CD1c-positive myeloid dendritic cell (primary cell): Measurements from ENCODE around the gene GNPDA1.

Experiments used
- DNase-seq: peaks from one replicate; pipeline ENCODE4 v3.0.0-alpha.2; 2016; ENCODE audit errors: extremely low spot score

GNPDA1 gene

GRCh38 chr5:141994511-141995136 lies 18.2 kb downstream of the GNPDA1 start:
- DNase-seq = no peak

- peak; percentile 81 for DNase-seq
These were observed 20.4 kb downstream of the GNPDA1 start for GRCh38 chr5:141992349-141992963.

- DNase-seq = no peak
These were observed 23.1 kb downstream of the GNPDA1 start for GRCh38 chr5:141989720-141990119.

- no peak for DNase-seq
These were observed 26.8 kb downstream of the GNPDA1 start for GRCh38 chr5:141986072-141986471.

- DNase-seq = no peak
These were observed 30.2 kb downstream of the GNPDA1 start for GRCh38 chr5:141982626-141983025.

GRCh38 chr5:141978389-141978788 lies 34.4 kb downstream of the GNPDA1 start:
- no peak for DNase-seq

- DNase-seq = no peak
These were observed 36.7 kb downstream of the GNPDA1 start for GRCh38 chr5:141976176-141976575.

GRCh38 chr5:141973871-141974595 lies 38.8 kb downstream of the GNPDA1 start:
- DNase-seq = no peak

GRCh38 chr5:141969783-141970771 lies 42.8 kb downstream of the GNPDA1 start:
- DNase-seq = peak; percentile 52

- peak; percentile 97 for DNase-seq
These were observed 43.8 kb downstream of the GNPDA1 start, which contains the start of gene RNF14 for GRCh38 chr5:141968914-141969608. Gene RNF14 (plus strand): TSS chr5:141969105. CDS start chr5:141973589, 4,484 bp downstream.

- DNase-seq = no peak
These were observed 45.9 kb downstream of the GNPDA1 start for GRCh38 chr5:141966963-141967333.

- no peak for DNase-seq
These were observed 46.4 kb downstream of the GNPDA1 start for GRCh38 chr5:141966275-141966962.

GRCh38 chr5:141965071-141965470 lies 47.8 kb downstream of the GNPDA1 start:
- DNase-seq = no peak

- peak; percentile 18 for DNase-seq
These were observed 49.1 kb downstream of the GNPDA1 start for GRCh38 chr5:141963701-141964100.

GRCh38 chr5:141961466-141961865 lies 51.4 kb downstream of the GNPDA1 start:
- DNase-seq = no peak

GRCh38 chr5:141960449-141961323 lies 52.1 kb downstream of the GNPDA1 start:
- DNase-seq = peak; percentile 96

GRCh38 chr5:141960018-141960417 lies 52.8 kb downstream of the GNPDA1 start:
- no peak for DNase-seq

- peak; percentile 69 for DNase-seq
These were observed 54.2 kb downstream of the GNPDA1 start for GRCh38 chr5:141958546-141959172.

- DNase-seq = peak; percentile 37
These were observed 54.7 kb downstream of the GNPDA1 start, which contains the start of gene PCDH12 for GRCh38 chr5:141958113-141958512. Gene PCDH12 (minus strand): TSS chr5:141958202. CDS start chr5:141957851, 351 bp downstream.
